Colonic mucosa (tissue), 4 donors: Measurements from ENCODE around the gene CDR2. TPM values are rescaled to one million over a fixed set of nuclear protein-coding genes. Genes with fewer than 3 reads are reported as not detected.

Experiments used
- DNase-seq: peaks from one replicate; pipeline ENCODE4 v3.0.0-alpha.2; 2020
- H3K27ac ChIP-seq: fragments of 200-600 bp; one replicate; pipeline ENCODE4 v1.8.0; 2021
- H3K27me3 ChIP-seq: fragments of 200-600 bp; one replicate; pipeline ENCODE4 v1.8.0; 2021
- H3K36me3 ChIP-seq: fragments of 200-600 bp; one replicate; pipeline ENCODE4 v1.8.0; 2021
- H3K4me1 ChIP-seq: fragments of 200-600 bp; one replicate; pipeline ENCODE4 v1.8.0; 2021; ENCODE audit warnings: mild to moderate bottlenecking
- H3K4me3 ChIP-seq: fragments of 200-600 bp; one replicate; pipeline ENCODE4 v1.8.0; 2021
- H3K9ac ChIP-seq, 2 donors: one replicate each; pipeline ENCODE4 v1.7.0; 2013; ENCODE audit warnings: control low read depth in 2 of 2, low read depth in 2 of 2, low read length in 2 of 2
- H3K9me3 ChIP-seq: fragments of 200-600 bp; one replicate; pipeline ENCODE4 v1.8.0; 2021
- intact Hi-C: fragments of 100-400 bp; cut with DNase I; formaldehyde crosslinking; loops from one replicate; pipeline ENCODE4 v1.14.1; 2022
- total RNA-seq, 2 donors: library from RNA; stranded (reverse); fragmentation: NEBNext Ultra II Directional in 1 of 2; extraction: Animal tissue kit (Norgen Biotek cat#: 25700) in 1 of 2; gene quantifications; one replicate each; pipeline ENCODE4 v1.2.1, GENCODE V29; 2021
- TF ChIP-seq, protein P1 (sequence below): fragments of 200-600 bp; IDR thresholded peaks from one replicate; pipeline ENCODE4 v1.8.0; 2022; ENCODE audit warnings: antibody characterized with exemption, mild to moderate bottlenecking
- donor health status: healthy.
- donor health status: DM: no; HTN: no; CAD: no.
- donor health status: DM: no; HTN: no; CAD: no.

The CDR2 gene
- total RNA-seq, 2 donors from 2014 or later, result 24.0 to 31.5 TPM

DNA sequence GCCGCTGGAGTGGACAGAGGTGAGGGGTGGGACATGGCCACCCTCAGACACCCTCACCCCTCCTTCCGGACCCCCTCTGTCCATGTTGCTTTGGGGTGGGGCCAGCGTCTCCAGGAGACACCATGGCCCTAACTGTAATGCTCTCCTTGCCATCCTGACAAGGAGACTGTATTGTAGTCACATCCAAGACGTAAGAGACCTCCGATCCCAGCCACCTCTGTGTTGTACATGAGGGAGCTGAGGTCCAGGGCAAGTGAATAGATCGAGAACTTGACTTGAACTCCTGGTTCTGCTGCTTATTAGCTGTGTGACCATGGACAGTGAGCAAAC, 47.0 kb downstream of the CDR2 start:
- no peaks in the 10 kb centered on the region for H3K27me3 ChIP-seq
- no peaks in the 10 kb centered on the region for H3K4me1 ChIP-seq
- H3K4me3 ChIP-seq, result no peak overlapping the region
- no peaks in the 10 kb centered on the region for H3K36me3 ChIP-seq
- no peaks in the 10 kb centered on the region for H3K9me3 ChIP-seq
- no peak overlapping the region for H3K27ac ChIP-seq
- intact Hi-C loops, result loop anchor here (10.0 kb wide), 2 partner anchors 87 to 1173 kb away; partner anchors contain the start of genes DNAH3 and LDAF1
- H3K9ac ChIP-seq, result no peak overlapping the region
- DNase-seq, result no peak
- TF ChIP-seq, protein P1, sequence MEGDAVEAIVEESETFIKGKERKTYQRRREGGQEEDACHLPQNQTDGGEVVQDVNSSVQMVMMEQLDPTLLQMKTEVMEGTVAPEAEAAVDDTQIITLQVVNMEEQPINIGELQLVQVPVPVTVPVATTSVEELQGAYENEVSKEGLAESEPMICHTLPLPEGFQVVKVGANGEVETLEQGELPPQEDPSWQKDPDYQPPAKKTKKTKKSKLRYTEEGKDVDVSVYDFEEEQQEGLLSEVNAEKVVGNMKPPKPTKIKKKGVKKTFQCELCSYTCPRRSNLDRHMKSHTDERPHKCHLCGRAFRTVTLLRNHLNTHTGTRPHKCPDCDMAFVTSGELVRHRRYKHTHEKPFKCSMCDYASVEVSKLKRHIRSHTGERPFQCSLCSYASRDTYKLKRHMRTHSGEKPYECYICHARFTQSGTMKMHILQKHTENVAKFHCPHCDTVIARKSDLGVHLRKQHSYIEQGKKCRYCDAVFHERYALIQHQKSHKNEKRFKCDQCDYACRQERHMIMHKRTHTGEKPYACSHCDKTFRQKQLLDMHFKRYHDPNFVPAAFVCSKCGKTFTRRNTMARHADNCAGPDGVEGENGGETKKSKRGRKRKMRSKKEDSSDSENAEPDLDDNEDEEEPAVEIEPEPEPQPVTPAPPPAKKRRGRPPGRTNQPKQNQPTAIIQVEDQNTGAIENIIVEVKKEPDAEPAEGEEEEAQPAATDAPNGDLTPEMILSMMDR, result no peak

DNA sequence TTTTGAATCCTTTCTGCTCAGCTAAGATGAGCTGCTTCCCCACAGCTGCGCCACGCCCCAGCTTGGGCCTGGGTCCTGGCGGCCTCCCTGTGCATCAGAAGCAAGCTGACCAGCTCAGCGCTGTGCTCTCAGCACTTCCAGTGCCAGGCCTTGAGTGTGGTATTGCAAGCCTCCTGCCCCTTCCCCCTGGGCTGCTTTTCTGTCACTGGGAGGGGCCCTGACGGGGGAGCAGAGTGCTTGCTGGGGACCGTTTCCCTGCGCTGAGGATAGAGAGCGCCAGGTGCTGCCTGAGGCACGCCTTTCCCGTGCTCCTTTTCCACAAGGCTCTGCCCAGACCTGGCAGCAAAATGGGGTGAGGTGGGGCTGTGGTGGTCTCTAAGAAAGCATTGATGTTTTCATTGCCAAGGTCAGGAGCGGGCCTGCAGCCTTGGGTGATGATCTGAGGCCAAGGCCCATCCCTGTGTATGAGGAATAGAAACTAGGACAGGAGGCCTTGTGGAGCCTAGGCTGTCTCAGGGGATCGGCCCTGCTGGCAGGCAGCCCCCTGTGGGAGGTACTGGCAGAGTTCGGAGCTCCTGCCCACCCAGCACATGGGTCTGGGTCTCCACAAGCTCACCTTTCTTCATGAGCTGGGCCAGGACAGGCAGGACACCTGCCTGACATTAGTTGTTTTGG, 47.5 kb downstream of the CDR2 start:
- H3K9me3 ChIP-seq, result no peaks in the 10 kb centered on the region
- no peaks in the 10 kb centered on the region for H3K36me3 ChIP-seq
- TF ChIP-seq, protein P1, result no peak
- no peak for DNase-seq
- no peak overlapping the region for H3K9ac ChIP-seq
- H3K27ac ChIP-seq, result no peak overlapping the region
- no peak overlapping the region for H3K4me3 ChIP-seq
- no peaks in the 10 kb centered on the region for H3K27me3 ChIP-seq
- intact Hi-C loops, result loop anchor here (10.0 kb wide), 2 partner anchors 88 to 1172 kb away; partner anchors contain the start of genes DNAH3 and LDAF1
- H3K4me1 ChIP-seq, result no peaks in the 10 kb centered on the region

DNA sequence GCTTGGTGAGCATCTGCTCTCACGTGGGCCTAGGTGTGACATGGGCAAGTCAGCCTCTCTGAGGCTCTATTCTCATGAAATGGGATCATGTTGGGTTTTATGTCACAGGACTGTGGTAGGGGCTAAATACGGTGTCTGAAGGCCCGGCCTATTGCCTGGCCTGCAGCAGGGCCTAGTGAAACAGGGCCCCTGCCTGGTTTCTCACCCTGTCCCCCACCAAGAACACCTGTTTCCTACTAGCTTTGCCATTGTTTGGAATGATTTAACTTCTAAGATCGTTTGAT, 48.1 kb downstream of the CDR2 start:
- intact Hi-C loops, result loop anchor here (10.0 kb wide), 2 partner anchors 88 to 1172 kb away; partner anchors contain the start of genes DNAH3 and LDAF1
- TF ChIP-seq, protein P1, result no peak
- no peaks in the 10 kb centered on the region for H3K9me3 ChIP-seq
- H3K4me1 ChIP-seq, result no peaks in the 10 kb centered on the region
- H3K4me3 ChIP-seq, result no peak overlapping the region
- H3K36me3 ChIP-seq, result no peaks in the 10 kb centered on the region
- H3K27me3 ChIP-seq, result no peaks in the 10 kb centered on the region
- no peak overlapping the region for H3K9ac ChIP-seq
- no peak for DNase-seq
- no peak overlapping the region for H3K27ac ChIP-seq

DNA sequence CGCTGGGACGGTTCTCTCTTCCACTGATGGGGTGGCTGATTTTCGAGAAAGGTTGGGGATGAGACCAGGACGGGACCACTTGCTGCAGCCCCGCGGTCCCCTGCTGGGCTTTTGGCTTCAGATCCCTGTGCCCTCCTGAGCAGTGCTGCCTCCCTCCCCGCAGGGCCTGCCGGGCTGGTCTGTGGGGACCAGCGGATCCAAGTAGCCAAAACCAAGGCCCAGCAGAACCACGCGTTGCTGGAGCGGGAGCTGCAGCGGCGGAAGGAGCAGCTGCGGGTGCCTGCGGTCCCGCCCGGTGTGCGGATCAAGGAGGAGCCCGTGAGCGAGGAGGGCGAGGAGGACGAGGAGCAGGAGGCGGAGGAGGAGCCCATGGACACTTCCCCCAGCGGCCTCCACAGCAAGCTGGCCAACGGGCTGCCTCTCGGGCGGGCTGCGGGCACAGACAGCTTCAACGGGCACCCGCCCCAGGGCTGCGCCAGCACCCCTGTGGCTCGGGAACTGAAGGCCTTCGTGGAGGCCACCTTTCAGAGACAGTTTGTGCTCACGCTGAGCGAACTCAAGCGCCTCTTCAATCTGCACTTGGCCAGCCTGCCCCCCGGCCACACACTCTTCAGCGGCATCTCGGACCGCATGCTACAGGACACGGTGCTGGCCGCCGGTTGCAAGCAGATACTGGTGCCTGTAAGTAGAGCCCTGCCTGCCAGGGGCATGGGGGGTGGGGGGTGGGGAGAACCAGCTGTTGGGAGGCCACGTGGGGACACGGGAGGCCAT, 48.6 kb downstream of the CDR2 start:
- H3K9me3 ChIP-seq, result no peaks in the 10 kb centered on the region
- TF ChIP-seq, protein P1, result no peak
- H3K4me1 ChIP-seq, result no peaks in the 10 kb centered on the region
- H3K27me3 ChIP-seq, result no peaks in the 10 kb centered on the region
- no peak overlapping the region for H3K4me3 ChIP-seq
- no peaks in the 10 kb centered on the region for H3K36me3 ChIP-seq
- H3K9ac ChIP-seq, result no peak overlapping the region
- DNase-seq, result no peak
- intact Hi-C loops, result loop anchor here (10.0 kb wide), 2 partner anchors 89 to 1171 kb away; partner anchors contain the start of genes DNAH3 and LDAF1
- H3K27ac ChIP-seq, result no peak overlapping the region

DNA sequence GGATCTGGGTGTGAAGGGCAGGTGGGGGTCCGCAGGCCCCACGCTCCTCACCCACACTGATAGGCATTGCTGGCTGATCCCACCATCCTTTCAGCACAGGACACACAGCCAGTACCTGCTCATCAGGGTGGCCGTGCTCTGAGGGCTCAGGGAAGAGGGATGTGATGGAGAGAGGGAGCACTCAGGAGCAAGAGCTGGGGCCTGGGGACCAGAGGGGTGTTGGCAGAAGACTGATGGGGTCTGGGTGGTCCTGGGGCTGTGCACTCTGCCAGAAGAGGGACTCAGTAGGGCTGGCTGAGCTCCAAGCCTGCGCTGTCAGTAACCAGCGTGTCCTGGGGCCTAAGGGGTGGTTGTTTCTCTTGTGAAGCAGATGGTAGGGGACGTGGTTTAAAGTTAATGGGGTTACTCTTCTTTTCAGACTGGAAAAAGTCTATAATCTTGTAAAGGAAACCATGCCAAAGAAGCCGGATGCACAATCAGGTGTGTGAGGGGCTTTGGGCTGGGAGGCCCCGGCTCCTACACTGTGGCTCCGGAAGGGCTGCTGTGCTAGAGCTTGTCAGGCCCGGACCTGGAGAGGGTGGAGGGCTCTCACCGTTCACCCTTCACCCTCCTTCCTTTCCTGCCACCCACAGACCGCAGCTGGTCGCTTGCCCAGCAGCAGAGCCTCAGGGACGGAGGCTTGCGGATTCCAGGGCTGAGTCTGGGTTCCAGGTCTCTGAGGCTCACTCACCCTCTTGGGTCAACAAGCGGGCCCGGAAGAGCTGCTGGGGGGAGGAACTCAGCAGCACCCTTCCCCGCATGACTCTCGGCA, 49.4 kb downstream of the CDR2 start:
- TF ChIP-seq, protein P1, result no peak
- H3K27me3 ChIP-seq, result no peaks in the 10 kb centered on the region
- DNase-seq, result peak; percentile 13
- H3K27ac ChIP-seq, result no peak overlapping the region
- H3K4me1 ChIP-seq, result no peaks in the 10 kb centered on the region
- H3K9ac ChIP-seq, result no peak overlapping the region
- intact Hi-C loops, result loop anchor here (10.0 kb wide), 2 partner anchors 90 to 1170 kb away; partner anchors contain the start of genes DNAH3 and LDAF1
- H3K4me3 ChIP-seq, result no peak overlapping the region
- H3K9me3 ChIP-seq, result no peaks in the 10 kb centered on the region
- no peaks in the 10 kb centered on the region for H3K36me3 ChIP-seq
